Renal pelvis (tissue), 4 donors: ENCODE results near the gene SH3RF3. TPM values are rescaled to one million over a fixed set of nuclear protein-coding genes. Genes with fewer than 3 reads are reported as not detected.

ENCODE experiments used
- DNase-seq: peaks from one replicate; pipeline ENCODE4 v3.0.0-alpha.2; 2013
- polyA plus RNA-seq, 3 donors: library from polyadenylated mRNA; unstranded; fragments of 120-200 nt; gene quantifications; one replicate each; pipeline ENCODE4 v1.2.1, GENCODE V29; 2013; ENCODE audit not compliant: insufficient read length in 3 of 3

SH3RF3 gene
- polyA plus RNA-seq, 3 donors, result 3.8 to 5.6 (median 5.6) TPM

DNA sequence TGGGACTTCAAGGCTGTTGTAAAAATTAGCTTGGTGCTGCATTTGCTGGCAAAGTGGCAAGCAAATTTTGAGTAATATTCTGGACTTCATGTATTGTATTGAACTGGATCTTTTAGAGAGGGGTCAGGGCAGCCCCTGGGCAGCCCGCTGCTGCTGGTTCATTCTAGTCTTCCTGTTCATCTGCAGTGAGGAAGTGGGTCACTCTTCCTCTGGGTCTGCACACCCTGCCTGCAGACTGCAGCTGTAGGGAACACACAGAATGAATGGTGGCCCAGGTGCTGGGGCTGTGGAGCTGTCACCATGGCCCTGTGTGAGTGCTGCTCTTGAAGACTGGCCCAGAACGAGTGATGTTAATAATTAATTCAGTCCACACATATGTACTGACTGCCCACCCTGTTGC, 9.4 kb downstream of the SH3RF3 start:
- no peak for DNase-seq

DNA sequence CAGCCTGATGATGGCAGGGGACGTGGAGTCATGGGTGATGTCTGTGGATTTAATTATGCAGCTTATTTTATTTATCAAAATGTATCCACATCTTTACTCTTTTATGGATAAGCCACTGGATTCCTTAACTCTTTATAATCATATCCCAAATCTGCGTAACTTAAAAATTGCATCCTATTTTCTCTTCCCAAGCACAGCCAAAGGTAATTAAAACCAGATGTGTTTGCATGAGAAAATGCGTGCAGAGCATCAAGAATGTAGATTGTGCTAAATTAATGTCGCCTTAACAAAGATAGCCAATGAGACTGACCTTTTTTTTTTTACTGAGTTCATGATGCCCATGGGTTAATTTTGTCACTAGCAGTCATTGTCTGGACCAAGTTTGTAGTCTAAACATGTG, 10.0 kb downstream of the SH3RF3 start:
- no peak for DNase-seq

DNA sequence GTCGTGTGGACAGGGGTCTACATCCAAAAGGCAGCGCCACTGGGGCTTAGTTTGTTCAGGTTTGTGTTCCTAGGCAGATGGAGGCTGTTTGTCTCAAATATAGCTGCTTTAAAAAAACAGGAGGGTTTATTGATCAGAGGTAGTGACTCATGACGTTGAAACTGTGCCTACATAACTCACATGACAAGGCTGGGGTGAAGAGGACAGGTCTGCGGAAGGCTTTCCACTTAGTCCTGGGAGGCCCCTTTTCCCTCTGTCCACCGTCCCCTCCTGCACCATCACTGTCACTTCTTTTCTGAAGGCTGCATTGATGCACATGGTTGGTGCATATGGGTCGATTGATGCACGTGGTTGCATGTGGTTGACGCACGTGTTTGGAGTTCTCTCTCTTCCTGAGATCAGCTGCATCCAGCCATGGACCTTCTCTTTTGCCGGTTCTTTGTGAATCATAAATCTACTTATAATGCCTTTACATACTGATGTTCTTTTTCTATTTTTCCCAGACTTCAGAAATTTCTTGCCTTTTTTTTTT, 10.9 kb downstream of the SH3RF3 start:
- DNase-seq, result no peak

DNA sequence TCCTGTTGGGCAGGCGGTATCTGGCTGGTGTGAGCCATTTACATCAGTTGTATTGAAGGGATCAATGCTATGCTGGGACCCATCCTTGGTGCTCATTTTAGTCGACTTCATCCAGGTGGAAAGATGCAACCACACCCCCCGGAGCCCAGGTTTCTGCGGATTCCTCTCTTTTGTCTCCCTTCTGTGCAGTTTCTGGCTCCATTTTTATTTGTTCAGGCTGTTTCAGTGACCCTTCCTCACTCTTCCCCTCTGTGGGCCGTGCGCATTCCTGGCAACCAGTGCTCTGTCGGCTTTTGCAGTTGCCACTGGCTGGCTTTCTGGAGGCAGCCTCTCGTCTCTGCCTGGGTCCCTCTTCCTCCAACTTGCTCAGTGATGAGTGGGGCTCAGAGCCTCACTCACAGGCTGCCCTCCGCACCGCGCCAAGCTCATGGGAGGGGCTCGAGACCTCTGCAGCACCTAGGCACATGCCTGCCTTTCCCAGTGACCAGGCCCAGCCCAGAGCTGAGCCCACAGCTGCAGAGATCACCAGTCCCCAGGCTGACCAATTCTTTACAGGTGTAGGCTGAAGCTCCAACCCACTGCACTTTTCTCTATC, 12.1 kb downstream of the SH3RF3 start:
- no peak for DNase-seq

DNA sequence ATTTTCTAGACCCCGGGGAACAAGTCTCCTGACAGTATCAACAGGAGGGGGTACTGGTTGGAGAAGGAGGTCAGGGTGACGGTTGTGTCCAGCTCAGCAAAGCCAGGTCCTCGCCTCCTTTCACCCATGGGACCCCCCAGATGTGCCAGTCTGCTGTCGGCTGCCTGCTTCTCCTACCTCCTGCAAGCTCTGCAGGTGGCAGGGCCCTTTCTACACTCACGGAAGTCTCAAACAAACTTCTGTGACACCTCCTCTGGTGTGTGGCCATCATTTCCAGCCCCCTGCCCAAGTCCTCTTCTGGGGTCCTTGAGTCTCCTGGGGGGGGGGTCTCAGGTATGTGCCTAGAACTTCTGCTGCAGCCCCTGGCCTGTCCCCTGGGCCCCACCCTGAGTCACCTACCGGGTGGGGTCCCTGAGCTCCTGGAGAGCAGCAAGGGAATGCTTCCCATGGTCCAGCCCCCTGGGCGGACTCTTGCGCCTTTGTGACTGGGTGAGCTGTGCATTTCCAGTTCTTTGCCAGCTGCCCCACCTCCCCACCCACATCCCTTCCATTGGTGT, 12.8 kb downstream of the SH3RF3 start:
- no peak for DNase-seq

DNA sequence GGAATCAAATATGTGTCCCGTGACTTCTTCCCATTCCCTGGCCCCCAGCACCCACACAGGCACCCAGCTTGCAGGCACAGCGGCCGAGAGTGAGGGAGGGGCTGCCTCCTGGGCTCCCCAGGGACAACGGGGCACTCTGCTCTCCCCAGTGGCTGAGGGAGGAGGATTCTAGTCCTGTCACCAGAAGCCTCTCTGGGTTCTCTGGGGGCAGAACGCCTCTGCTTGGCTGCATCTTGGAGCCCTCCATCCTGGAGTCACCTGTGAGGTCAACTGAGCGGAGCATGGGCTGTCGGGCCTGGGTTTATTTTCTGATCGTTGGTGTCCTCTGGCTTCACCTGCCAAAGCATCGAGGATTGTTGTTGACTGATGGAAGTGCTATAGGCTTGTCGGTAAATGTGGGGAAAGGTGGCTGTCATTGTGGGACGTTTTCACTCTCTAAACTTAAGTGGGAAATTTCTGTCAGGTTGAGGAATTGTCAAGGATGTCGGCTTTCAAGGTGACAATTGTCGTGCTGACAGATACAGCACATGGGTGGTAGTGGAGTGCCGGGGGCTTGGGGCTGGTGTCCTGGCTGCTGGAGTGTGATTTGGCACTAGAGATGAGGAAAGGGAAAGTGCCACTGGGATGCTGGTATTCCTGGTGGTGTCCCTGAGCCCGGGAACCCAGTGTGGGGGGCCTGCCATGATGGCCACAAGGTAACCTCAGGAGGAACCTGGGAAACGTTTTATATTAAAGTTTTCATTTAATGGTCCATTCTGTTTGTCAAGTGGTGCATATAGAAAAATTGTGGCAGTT, 13.6 kb downstream of the SH3RF3 start:
- no peak for DNase-seq

DNA sequence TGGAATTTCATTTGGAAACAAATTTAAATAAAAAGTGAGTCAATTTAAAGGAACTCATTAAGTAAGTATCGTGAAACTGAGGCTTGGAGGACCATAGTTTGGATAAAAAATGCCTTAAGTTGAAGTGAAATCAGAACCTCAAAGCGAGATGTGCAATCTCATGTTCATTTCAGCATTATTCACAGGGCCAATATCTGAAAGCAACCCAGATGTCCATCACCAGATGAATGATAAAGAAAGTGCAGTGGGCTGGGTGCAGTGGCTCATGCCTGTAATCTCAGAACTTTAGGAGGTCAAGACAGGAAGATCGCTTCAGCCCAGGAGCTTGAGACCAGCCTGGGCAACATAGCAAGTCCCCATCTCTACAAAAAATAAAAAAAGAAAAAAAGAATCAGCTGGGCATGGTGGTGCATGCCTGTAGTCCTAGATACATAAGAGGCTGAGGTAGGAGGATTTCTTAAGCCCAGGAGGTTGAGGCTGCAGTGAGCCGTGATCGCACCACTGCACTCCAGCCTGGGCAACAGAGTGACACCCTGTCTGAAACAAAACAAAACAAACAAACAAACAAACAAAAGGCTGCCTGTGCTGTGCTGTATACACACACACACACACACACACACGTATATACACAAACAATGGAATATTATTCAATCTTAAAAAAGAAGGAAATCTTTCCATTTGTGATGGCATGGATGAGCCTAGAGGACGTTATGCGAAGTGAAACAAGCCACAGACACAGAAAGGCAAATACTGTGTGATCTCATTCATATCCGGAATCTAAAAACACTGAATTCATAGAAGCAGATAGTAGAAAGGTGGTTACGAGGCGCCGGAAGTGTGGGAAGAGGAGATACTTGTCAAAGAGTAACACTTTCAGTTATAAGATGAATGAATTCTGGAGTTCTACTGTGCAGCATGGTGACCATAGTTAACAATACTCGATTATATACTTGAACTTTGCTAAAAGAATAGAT, 14.5 kb downstream of the SH3RF3 start:
- no peak for DNase-seq

DNA sequence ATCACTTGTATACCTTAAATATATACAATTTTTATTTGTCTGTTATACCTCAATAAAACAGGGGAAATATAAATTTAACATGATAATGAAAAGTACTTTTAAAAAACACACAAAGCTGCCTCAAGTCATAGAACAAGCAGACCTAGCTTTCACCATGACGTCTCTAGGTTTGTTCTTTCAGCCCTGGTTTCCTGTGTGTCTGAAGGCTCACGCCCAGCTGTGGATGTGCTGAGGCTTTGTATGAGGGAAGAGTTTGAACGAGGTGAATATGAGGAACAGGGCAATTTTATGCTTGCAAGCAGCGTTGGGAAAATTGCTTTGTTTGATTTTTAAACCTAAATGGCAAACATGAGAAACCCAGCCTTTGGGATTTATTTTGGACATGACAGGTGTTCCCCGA, 15.3 kb downstream of the SH3RF3 start:
- no peak for DNase-seq

DNA sequence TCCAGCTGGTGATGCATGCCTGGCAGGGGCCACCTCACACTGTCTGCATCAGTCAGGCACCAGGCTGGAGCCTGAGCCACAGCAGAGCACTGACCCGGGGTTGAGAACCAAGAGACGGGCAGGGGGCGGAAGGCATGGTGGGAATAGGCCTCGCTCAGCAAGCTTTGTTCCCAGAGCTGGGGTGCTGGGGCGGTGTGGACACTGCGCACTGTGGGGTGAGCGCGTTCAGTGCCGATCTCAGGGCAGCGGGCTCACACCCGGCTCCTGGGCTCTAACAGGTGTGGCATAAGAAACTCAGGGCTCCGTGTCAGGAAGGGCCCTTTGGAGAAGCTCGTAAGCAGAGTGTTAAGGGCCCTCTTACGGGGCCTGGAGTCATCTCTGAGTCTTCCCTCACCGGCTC, 15.7 kb downstream of the SH3RF3 start:
- no peak for DNase-seq

DNA sequence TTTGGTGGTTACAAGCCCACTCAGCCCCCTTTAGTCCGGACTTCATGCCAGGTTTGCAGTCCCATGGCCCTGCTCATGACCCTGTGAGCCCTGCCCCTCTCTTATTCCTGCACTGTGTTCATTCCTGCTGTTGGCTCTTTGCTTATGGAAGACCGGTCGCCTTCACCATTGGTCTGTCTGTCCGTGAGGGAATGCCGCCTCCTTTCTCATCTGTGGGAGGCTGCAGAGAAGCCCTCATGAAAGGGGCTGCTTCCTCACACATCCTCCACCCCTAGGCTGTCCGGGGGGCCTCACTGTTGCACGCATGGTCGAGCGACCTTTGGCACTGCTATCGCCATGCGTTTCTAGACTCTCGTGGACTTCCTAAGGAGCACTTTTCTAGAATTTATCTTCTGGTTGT, 16.3 kb downstream of the SH3RF3 start:
- no peak for DNase-seq

DNA sequence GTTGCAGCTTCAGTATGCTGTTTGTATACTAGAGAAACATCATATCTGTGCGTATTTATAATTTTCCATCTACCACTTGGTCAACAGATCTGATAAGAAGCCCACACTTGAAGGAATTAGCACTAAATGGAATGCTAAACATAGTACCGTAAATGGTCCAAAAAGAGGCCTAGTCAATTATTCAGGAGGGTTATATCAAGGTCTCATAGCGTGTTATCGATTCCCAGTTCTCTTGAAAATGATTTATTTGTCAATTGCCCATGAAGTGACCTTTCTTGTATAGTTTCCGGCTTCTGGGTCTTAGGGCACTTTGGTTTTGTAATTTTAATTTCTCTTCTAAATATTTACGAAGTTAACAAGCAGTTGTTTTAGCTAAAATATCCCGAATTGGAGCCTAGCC, 18.4 kb downstream of the SH3RF3 start:
- no peak for DNase-seq

DNA sequence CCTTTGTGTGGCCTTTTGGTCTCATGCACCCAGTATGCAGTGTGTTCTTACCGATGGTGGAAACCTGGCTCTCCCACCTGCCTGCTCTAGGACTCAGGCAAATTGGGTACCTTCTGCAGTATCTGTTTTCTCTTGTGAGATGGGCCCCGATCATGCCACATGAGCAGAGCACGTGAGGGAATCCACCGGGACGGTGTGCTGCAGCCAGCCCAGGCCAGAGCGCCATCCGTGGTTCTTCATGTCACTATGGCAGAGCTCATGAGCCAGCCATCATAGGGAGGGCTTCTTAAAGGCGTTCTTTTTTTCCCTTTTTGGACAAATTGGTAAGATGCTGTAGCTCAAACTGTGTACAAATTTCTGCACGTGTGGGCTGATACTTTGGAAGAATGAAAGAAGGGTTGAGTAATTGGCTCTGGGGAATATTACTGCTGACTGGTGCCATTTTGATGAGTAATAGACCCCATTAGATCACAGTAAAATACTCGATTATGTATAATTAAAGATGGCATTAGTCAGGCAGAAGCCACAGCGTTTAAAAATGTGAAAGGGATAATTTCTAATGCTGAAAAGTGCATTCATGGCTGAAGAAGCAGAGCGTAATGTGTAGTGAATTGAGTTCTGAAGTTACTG, 19.2 kb downstream of the SH3RF3 start:
- DNase-seq, result no peak

DNA sequence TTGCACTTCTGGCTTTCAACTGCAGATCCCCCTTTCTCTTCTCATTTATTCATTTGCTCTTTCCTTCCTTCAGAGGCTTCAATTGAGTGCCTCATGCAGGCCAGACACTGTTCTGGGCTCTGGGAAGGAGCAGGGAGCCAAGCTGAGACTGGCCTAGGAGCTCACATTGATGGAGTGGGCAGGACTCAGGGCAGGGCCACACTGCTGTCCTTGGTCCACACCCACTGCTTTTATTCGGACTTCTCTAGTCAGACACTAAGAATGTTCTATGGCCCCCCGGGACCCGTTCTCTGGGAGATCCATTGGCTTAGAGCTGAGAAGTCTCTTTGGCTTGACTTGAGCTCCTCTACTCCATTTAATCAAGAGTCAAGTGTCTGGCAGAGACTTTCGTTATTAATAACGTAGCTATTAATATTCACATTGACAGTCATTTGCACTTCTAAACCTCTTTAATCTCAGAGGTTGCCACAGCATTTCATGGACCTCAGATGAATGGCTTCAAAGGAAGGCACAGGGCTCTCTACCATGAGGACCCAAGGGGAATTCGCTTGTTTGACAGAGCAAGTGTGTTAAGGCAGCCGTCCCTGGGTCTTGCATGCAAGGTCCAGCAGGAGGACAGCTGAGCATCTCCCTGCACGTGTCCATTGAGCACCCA, 20.1 kb downstream of the SH3RF3 start:
- no peak for DNase-seq

DNA sequence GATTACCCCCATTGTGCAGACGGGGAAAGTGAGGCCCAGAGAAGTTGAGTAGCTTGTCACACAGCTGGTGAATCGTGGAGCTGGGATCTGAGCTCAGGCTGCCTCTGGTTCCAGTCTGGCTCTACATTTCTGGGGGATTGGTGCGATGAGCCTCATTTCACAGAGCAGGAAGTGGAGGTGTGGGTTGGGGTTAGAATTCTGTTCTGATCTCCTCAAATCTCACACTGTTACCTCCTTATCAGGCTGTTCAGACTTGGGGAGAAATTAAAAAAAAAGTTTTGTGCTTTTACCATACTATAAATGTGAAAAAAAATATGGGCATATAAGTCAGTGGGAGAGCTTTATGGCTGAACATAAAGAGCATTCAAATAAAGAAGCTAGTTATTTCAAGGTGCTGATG, 21.6 kb downstream of the SH3RF3 start:
- no peak for DNase-seq

DNA sequence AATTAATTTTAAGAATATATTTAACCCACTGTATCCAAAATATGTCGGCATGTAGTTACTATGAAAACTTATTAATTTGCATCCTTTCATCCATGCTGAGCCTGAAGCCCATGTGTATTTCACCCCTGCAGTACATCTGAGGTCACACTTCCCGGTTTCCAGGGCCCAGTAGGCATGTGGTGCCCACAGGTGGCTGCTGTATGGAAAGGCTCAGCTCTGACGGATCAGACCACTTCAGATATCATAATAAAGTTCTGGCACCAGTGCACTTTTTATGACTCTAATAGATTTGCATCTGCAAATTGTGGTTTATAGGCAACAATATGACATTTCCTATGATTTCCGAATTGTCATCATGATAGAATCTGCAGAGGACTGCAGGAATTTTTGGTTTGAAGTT, 22.5 kb downstream of the SH3RF3 start:
- DNase-seq, result no peak

DNA sequence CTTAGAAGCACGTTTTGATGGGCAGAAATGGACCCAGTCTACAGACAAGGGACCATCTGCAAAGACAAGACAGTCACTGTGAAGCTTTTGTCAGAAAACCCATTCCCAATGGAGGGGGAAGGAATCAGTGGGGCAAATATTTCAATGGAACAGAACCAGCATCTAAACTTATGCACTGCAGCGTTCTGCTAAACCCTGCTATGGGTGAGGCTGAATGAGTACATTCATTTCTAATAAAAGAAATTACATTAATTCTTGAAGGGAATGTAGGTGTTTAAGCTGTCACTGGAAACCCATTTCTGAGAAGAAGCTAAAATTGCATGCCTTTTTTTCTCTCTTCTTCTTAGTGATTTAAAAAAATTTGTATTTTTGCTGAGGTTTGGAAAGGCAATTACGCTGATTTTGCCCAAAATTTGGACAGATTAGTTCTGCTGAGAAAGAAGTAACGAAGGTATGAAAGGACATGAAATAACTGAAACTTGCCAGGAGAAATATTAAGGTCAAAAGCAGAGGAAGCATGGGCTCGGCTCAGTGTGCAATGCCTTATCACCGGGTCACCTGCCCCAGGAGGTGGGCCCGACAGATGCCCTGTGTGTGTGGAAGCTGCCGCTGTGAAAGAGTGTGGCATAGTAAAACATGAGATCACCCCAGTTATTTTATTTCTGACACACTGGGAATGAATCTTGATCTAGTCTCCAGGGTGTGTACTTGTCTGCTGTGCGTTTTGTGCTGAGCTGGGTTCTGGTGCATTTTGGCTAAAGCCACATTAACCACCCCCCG, 24.2 kb downstream of the SH3RF3 start:
- DNase-seq, result no peak

DNA sequence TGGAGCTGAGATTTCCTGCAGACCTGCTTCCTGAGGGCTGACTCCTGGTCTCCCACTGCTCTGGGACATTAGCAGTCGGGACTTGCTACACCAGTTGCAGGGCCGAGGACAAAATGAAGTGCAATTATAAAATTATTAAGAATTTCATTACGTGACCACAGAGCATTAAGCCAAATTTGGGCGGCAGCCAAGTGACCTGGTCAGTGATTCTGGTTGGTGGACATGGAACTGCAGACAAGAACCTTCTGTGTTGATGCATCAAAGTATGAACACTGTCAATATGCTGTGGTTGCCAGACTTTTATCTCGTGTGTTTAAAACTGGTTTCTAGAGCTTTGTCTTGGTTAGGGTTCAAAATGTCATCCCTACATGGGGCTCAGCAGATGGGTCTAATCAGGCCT, 24.8 kb downstream of the SH3RF3 start:
- no peak for DNase-seq

DNA sequence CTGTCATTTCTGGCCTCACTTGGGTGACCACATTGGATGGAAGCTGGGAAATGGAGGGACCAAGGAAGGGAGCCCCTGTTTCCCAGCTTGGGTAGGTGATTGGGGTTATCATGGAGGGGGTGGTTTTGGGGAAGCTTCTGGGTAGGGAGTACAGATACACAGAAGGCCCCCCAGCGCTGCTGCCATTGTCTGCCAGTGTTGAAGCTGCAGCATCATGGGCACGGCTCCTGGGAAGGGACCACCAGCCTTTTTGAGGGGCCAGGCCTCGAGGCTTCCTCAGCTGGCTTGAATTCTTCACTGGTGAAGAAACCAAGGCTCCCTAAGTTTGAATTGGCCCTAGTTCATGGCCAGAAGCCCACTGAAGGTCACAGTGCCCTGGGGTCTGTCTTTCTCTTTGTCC, 25.2 kb downstream of the SH3RF3 start:
- DNase-seq, result no peak

DNA sequence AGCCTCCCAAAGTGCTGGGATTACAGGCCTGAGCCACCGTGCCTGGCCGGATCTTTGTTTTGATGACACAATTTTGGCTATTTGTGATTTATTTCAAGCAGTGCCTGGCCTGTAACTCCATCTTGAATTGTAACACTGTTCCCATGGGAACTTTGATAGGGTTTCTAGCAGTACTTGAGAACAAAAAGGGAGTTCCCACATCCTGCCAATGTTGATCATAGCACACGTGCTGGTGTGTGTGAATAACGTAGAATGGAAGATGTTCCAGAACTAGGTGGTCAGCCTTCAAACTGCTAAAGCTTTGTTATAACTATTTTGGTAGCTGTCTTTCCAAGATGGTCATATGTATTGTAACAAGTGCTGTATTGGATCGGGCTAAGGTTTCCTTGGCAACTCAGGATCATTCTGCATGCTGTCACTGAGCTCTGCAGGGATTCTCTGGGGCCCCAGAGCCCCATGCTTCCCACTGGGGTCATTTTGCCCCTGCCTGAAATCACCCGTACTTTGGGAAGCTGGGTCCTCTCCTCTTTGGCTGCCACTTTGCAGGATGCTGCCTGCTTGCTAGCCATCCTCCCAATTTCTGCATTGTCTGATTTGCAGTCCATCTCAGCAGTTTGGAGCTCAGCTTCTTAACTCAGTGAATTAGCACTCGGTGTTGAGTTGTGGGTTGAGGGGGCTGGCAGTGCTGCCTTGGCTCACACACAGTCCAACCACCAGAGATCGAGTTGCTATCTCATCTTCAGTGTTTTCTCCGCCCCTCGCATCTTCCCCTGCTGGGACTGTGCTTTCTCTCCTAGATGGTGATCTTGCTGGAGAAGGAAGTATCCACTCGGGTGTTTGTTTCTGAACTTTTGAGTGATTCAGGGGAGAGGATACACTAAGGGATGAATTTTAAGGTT, 26.8 kb downstream of the SH3RF3 start:
- DNase-seq, result no peak
